IMR-90 (cell line): ENCODE measurements around the gene SPRED2. TPM values are rescaled to one million over a fixed set of nuclear protein-coding genes. Genes with fewer than 3 reads are reported as not detected.

Source experiments
- ATAC-seq: fragments of 200-7000 bp; cut with Tn5 transposase; 2 replicates; pipeline ENCODE4 v1.9.1; 2020; ENCODE audit warnings: low read depth, mild to moderate bottlenecking, moderate library complexity
- BruUV-seq: library from RNA; stranded (reverse); fragments of 400-500 nt; replicated peaks from 2 replicates; lab custom pipeline; 2021; lab: Mats Ljungman, UMichigan
- CTCF ChIA-PET: fragments of 300-600 bp; formaldehyde crosslinking; extraction: SDS; loops from one replicate; lab custom pipeline; 2021; ENCODE audit warnings: antibody characterized with exemption; lab: Yijun Ruan, JAX
- POLR2A ChIA-PET: fragments of 300-600 bp; sonication (Branson Sonifier 250); formaldehyde crosslinking; loops from one replicate; lab custom pipeline; 2022; ENCODE audit warnings: antibody characterized with exemption; ENCODE audit not compliant: unreplicated experiment; lab: Charles Lee
- DNase-seq: peaks from one replicate; pipeline ENCODE4 v3.0.0; 2013
- H2AFZ ChIP-seq: replicated peaks from 2 replicates; pipeline ENCODE3; 2013; ENCODE audit warnings: low read length, mild to moderate bottlenecking; ENCODE audit not compliant: poor library complexity
- H2AK5ac ChIP-seq: 2 replicates; pipeline ENCODE4 v1.6.1; 2013; ENCODE audit warnings: low read depth, low read length, inconsistent platforms
- H2AK9ac ChIP-seq: replicated peaks from 2 replicates; pipeline ENCODE3; 2013; ENCODE audit warnings: mild to moderate bottlenecking, low read depth, low read length, moderate library complexity; ENCODE audit not compliant: poor library complexity
- H2BK120ac ChIP-seq: 2 replicates; pipeline ENCODE4 v1.6.1; 2013; ENCODE audit warnings: low read depth, low read length, inconsistent platforms
- H2BK15ac ChIP-seq: 3 replicates; pipeline ENCODE4 v1.6.1; 2013; ENCODE audit warnings: low read depth, low read length, inconsistent platforms
- H2BK20ac ChIP-seq: 2 replicates; pipeline ENCODE4 v1.6.1; 2013; ENCODE audit warnings: low read depth, mild to moderate bottlenecking, inconsistent platforms, low read length, moderate library complexity
- H2BK5ac ChIP-seq: 2 replicates; pipeline ENCODE4 v1.6.1; 2013; ENCODE audit warnings: mild to moderate bottlenecking, low read depth, low read length, inconsistent platforms; ENCODE audit not compliant: poor library complexity, severe bottlenecking
- H3K14ac ChIP-seq: replicated peaks from 2 replicates; pipeline ENCODE4 v1.6.1; 2013; ENCODE audit warnings: low read depth, low read length, inconsistent platforms
- H3K18ac ChIP-seq: 2 replicates; pipeline ENCODE4 v1.6.1; 2013; ENCODE audit warnings: low read depth, low read length, control low read depth
- H3K23ac ChIP-seq: 2 replicates; pipeline ENCODE4 v1.6.1; 2013; ENCODE audit warnings: low read depth, low read length, inconsistent platforms
- H3K27ac ChIP-seq: 2 replicates; pipeline ENCODE4 v1.5.1; 2013; ENCODE audit warnings: mild to moderate bottlenecking, control low read depth, low read length; ENCODE audit not compliant: insufficient read depth
- H3K27me3 ChIP-seq: 2 replicates; pipeline ENCODE4 v1.6.1; 2013; ENCODE audit warnings: low read length; ENCODE audit not compliant: control insufficient read depth, insufficient read depth
- H3K36me3 ChIP-seq: 2 replicates; pipeline ENCODE4 v1.6.1; 2013; ENCODE audit warnings: low read length, mixed read lengths; ENCODE audit not compliant: control insufficient read depth, insufficient read depth
- H3K4ac ChIP-seq: 2 replicates; pipeline ENCODE4 v1.6.1; 2013; ENCODE audit warnings: low read depth, low read length, inconsistent platforms
- H3K4me1 ChIP-seq: 2 replicates; pipeline ENCODE4 v1.6.1; 2013; ENCODE audit warnings: low read length, mixed read lengths; ENCODE audit not compliant: control insufficient read depth, insufficient read depth
- H3K4me2 ChIP-seq: 2 replicates; pipeline ENCODE4 v1.6.1; 2013; ENCODE audit warnings: low read depth, mild to moderate bottlenecking, control low read depth, low read length, moderate library complexity
- H3K4me3 ChIP-seq: 2 replicates; pipeline ENCODE4 v1.5.1; 2013; ENCODE audit warnings: low read depth, mild to moderate bottlenecking, control low read depth, low read length, moderate library complexity; ENCODE audit not compliant: insufficient read depth
- H3K56ac ChIP-seq: 2 replicates; pipeline ENCODE4 v1.6.1; 2013; ENCODE audit warnings: low read length, inconsistent platforms; ENCODE audit not compliant: insufficient read depth; ENCODE audit errors: extremely low read depth
- H3K79me1 ChIP-seq, 2 experiments: 2 replicates each; pipeline ENCODE4 v1.6.1; 2013; ENCODE audit warnings: low read length in 2 of 2, inconsistent platforms in 1 of 2, low read depth in 1 of 2
- H3K9ac ChIP-seq: 2 replicates; pipeline ENCODE4 v1.6.1; 2013; ENCODE audit warnings: low read depth, low read length, control low read depth
- H3K9me1 ChIP-seq: 2 replicates; pipeline ENCODE4 v1.6.1; 2013; ENCODE audit warnings: low read length, inconsistent platforms; ENCODE audit not compliant: insufficient read depth
- H3K9me3 ChIP-seq: 2 replicates; pipeline ENCODE4 v1.6.1; 2013; ENCODE audit warnings: low read length; ENCODE audit not compliant: control insufficient read depth, insufficient read depth
- H4K20me1 ChIP-seq: 2 replicates; pipeline ENCODE4 v1.6.1; 2013; ENCODE audit warnings: low read length, inconsistent platforms; ENCODE audit not compliant: insufficient read depth
- H4K5ac ChIP-seq: 2 replicates; pipeline ENCODE4 v1.6.1; 2013; ENCODE audit warnings: mild to moderate bottlenecking, low read depth, low read length, control low read depth
- H4K8ac ChIP-seq, 2 experiments: 2 replicates each; pipeline ENCODE4 v1.6.1; 2013; ENCODE audit warnings: low read depth in 2 of 2, low read length in 2 of 2, control low read depth in 1 of 2, inconsistent platforms in 1 of 2
- H4K91ac ChIP-seq: 2 replicates; pipeline ENCODE4 v1.6.1; 2013; ENCODE audit warnings: low read depth, low read length, inconsistent platforms; ENCODE audit not compliant: insufficient read depth
- BHLHE40 ChIP-seq: fragments of 150-350 bp; IDR thresholded peaks from 2 replicates; pipeline ENCODE4 v1.6.1; 2016; ENCODE audit warnings: mild to moderate bottlenecking, low read depth, low read length
- CEBPB ChIP-seq: IDR thresholded peaks from 2 replicates; pipeline ENCODE4 v1.6.1; 2012; ENCODE audit warnings: low read depth, low read length, improper control_type of control experiment
- MAFK ChIP-seq: IDR thresholded peaks from 2 replicates; pipeline ENCODE4 v1.6.1; 2012; ENCODE audit warnings: low read depth, low read length, improper control_type of control experiment
- MAZ ChIP-seq: IDR thresholded peaks from 2 replicates; pipeline ENCODE4 v1.6.1; 2012; ENCODE audit warnings: low read depth, mild to moderate bottlenecking, low read length, improper control_type of control experiment, moderate library complexity, borderline replicate concordance
- MXI1 ChIP-seq: IDR thresholded peaks from 2 replicates; pipeline ENCODE4 v1.6.1; 2012; ENCODE audit warnings: low read depth, mild to moderate bottlenecking, low read length, moderate library complexity, borderline replicate concordance
- POLR2A ChIP-seq: IDR thresholded peaks from 2 replicates; pipeline ENCODE4 v1.6.1; 2012; ENCODE audit warnings: mild to moderate bottlenecking, low read depth, low read length
- RAD21 ChIP-seq: IDR thresholded peaks from 2 replicates; pipeline ENCODE4 v1.6.1; 2012; ENCODE audit warnings: low read length, improper control_type of control experiment
- RCOR1 ChIP-seq: IDR thresholded peaks from 2 replicates; pipeline ENCODE4 v1.6.1; 2012; ENCODE audit warnings: mild to moderate bottlenecking, low read length, improper control_type of control experiment; ENCODE audit not compliant: insufficient replicate concordance
- SMC3 ChIP-seq: fragments of 150-350 bp; IDR thresholded peaks from 2 replicates; pipeline ENCODE4 v1.6.1; 2016; ENCODE audit warnings: low read depth, mild to moderate bottlenecking, antibody characterized with exemption, low read length, moderate library complexity
- WGBS, 2 experiments: methylation state at CpG; one replicate each; pipeline versions ENCODE4 v1.1.5 to v1.1.7; 2013; ENCODE audit warnings: missing lambda C conversion rate in 2 of 2; ENCODE audit not compliant: insufficient read length in 1 of 2; ENCODE audit errors: extremely low coverage in 2 of 2; 5-methylcytosine and 5-hydroxymethylcytosine counted together
- dilution Hi-C: fragments of 300-500 bp; cut with HindIII; formaldehyde crosslinking; loops from one replicate; pipeline ENCODE4 v1.14.3; 2018; ENCODE audit warnings: low sequenced_read_pairs; ENCODE audit not compliant: unreplicated experiment
- in situ Hi-C: fragments of 300-500 bp; cut with MboI; formaldehyde crosslinking; loops from 3 replicates; pipeline ENCODE4 v1.14.3; 2019; ENCODE audit warnings: low sequenced_read_pairs, inconsistent platforms, mixed read lengths
- intact Hi-C: fragments of 100-400 bp; cut with micrococcal nuclease; formaldehyde crosslinking; loops from 2 replicates; pipeline ENCODE4 v1.10.0; 2022
- polyA plus RNA-seq, 3 experiments: library from polyadenylated mRNA; depleted of rRNA; stranded (reverse); fragments of >200 nt; gene quantifications; 2 replicates each; pipeline ENCODE4 v1.2.3, GENCODE V29; 2012; ENCODE audit warnings: low replicate concordance in 1 of 3
- total RNA-seq: library from RNA; depleted of rRNA; stranded (reverse); fragments of >200 nt; gene quantifications from 2 replicates; pipeline ENCODE4 v1.2.3, GENCODE V29; 2012
- TF ChIP-seq, protein P1 (sequence below): fragments of 150-350 bp; IDR thresholded peaks from 2 replicates; pipeline ENCODE4 v1.6.1; 2016; ENCODE audit warnings: low read depth, mild to moderate bottlenecking, low read length, moderate library complexity, borderline replicate concordance
- TF ChIP-seq, protein P2 (sequence below): fragments of 150-350 bp; IDR thresholded peaks from 2 replicates; pipeline ENCODE4 v1.6.1; 2017; ENCODE audit warnings: mild to moderate bottlenecking, antibody characterized with exemption, low read length, low read depth
- TF ChIP-seq, protein P3 (sequence below): conservative IDR thresholded peaks from 2 replicates; pipeline ENCODE4 v1.5.1; 2012; ENCODE audit warnings: mild to moderate bottlenecking, low read depth, low read length, improper control_type of control experiment

Gene SPRED2
- total and polyA plus RNA-seq, 2 of the 4 experiments (the other 2 are of a cell fraction), result 4.8 to 18.7 TPM

DNA sequence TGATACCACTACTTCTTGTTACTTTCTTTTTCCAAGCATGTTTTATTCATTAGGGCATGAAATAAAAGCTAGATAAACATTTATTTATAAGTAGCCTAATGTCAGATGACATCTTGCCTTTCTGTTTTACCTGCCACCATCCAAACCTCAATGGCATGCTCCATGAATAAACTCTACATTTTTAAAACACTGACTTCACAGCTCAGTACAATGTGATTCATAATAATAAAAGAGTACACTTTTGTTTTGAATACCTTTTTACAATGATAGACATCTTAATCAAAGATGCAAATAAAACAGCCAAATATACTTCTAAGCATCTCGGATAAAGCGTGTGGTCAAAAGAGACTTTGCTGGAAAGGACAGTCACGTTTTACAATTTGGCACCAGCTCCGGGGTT lies 88.2 kb downstream of the SPRED2 start:
- Histone ChIP-seq H3K14ac (no peak overlapping the region), H4K5ac (no peak overlapping the region), H2BK5ac (no peak overlapping the region), H3K4me1 (no peaks in the 10 kb centered on the region), H3K9me1 (peaks cover 13% of the 10 kb centered on the region; the same call in 1 of the 2 replicates), H2AK9ac (no peak overlapping the region), H3K18ac (no peak overlapping the region), H2AK5ac (no peak overlapping the region), H3K56ac (no peak overlapping the region), H3K9ac (no peak overlapping the region), H3K36me3 (0 out of 2 replicates have a peak, but pooled peaks cover 3% of the 10 kb centered on the region), H3K4ac (no peak overlapping the region), H4K91ac (no peak overlapping the region), H3K27ac (no peak overlapping the region), H3K4me3 (no peak overlapping the region), H2BK20ac (no peak overlapping the region), H3K9me3 (no peaks in the 10 kb centered on the region), H2AFZ (no peak overlapping the region), H2BK120ac (no peak overlapping the region), H3K23ac (no peak overlapping the region), H4K8ac (no peak overlapping the region), H4K20me1 (peaks cover 36% of the 10 kb centered on the region), H3K79me1 (peaks cover 28 to 50% of the 10 kb centered on the region in 2 experiments; a peak in 3 of 4 replicates), H3K4me2 (no peak overlapping the region), H3K27me3 (no peaks in the 10 kb centered on the region), H2BK15ac (no peak overlapping the region)
- DNase-seq, result no peak
- 93% methylated on average over 4 of the region's 4 CpGs; no CpG with 5 or more reads in 1 of the 2 experiments for WGBS, 2 experiments
- in situ Hi-C loops, result no loop called here
- TF ChIP-seq RCOR1, result no peak
- TF ChIP-seq MAZ, result no peak
- TF ChIP-seq BHLHE40, result no peak
- no peak for TF ChIP-seq MAFK
- no peak for TF ChIP-seq SMC3
- TF ChIP-seq MXI1, result no peak
- TF ChIP-seq POLR2A, result no peak
- no peak for TF ChIP-seq RAD21
- TF ChIP-seq, protein P1, sequence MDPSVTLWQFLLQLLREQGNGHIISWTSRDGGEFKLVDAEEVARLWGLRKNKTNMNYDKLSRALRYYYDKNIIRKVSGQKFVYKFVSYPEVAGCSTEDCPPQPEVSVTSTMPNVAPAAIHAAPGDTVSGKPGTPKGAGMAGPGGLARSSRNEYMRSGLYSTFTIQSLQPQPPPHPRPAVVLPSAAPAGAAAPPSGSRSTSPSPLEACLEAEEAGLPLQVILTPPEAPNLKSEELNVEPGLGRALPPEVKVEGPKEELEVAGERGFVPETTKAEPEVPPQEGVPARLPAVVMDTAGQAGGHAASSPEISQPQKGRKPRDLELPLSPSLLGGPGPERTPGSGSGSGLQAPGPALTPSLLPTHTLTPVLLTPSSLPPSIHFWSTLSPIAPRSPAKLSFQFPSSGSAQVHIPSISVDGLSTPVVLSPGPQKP, result no peak
- TF ChIP-seq, protein P2, sequence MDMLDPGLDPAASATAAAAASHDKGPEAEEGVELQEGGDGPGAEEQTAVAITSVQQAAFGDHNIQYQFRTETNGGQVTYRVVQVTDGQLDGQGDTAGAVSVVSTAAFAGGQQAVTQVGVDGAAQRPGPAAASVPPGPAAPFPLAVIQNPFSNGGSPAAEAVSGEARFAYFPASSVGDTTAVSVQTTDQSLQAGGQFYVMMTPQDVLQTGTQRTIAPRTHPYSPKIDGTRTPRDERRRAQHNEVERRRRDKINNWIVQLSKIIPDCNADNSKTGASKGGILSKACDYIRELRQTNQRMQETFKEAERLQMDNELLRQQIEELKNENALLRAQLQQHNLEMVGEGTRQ, result no peak
- TF ChIP-seq, protein P3, sequence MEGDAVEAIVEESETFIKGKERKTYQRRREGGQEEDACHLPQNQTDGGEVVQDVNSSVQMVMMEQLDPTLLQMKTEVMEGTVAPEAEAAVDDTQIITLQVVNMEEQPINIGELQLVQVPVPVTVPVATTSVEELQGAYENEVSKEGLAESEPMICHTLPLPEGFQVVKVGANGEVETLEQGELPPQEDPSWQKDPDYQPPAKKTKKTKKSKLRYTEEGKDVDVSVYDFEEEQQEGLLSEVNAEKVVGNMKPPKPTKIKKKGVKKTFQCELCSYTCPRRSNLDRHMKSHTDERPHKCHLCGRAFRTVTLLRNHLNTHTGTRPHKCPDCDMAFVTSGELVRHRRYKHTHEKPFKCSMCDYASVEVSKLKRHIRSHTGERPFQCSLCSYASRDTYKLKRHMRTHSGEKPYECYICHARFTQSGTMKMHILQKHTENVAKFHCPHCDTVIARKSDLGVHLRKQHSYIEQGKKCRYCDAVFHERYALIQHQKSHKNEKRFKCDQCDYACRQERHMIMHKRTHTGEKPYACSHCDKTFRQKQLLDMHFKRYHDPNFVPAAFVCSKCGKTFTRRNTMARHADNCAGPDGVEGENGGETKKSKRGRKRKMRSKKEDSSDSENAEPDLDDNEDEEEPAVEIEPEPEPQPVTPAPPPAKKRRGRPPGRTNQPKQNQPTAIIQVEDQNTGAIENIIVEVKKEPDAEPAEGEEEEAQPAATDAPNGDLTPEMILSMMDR, result no peak
- TF ChIP-seq CEBPB, result no peak
- dilution Hi-C loops, result no loop called here
- intact Hi-C loops, result no loop called here
- POLR2A ChIA-PET, result no interaction called here
- no TSS peak for BruUV-seq
- CTCF ChIA-PET, result interaction anchor here (0.7 to 1.0 kb wide), 2 partner anchors 24 to 64 kb away, joined by 3 read pairs; no protein-coding TSS in a partner anchor
- no peak for ATAC-seq
